Colonic mucosa (tissue), 4 donors: Measurements from ENCODE around the gene RBM20. TPM values are rescaled to one million over a fixed set of nuclear protein-coding genes. Genes with fewer than 3 reads are reported as not detected.

Experiments
- DNase-seq: peaks from one replicate; pipeline ENCODE4 v3.0.0-alpha.2; 2020
- H3K27ac ChIP-seq: fragments of 200-600 bp; one replicate; pipeline ENCODE4 v1.8.0; 2021
- H3K27me3 ChIP-seq: fragments of 200-600 bp; one replicate; pipeline ENCODE4 v1.8.0; 2021
- H3K36me3 ChIP-seq: fragments of 200-600 bp; one replicate; pipeline ENCODE4 v1.8.0; 2021
- H3K4me1 ChIP-seq: fragments of 200-600 bp; one replicate; pipeline ENCODE4 v1.8.0; 2021; ENCODE audit warnings: mild to moderate bottlenecking
- H3K4me3 ChIP-seq: fragments of 200-600 bp; one replicate; pipeline ENCODE4 v1.8.0; 2021
- H3K9ac ChIP-seq, 2 donors: one replicate each; pipeline ENCODE4 v1.7.0; 2013; ENCODE audit warnings: control low read depth in 2 of 2, low read depth in 2 of 2, low read length in 2 of 2
- H3K9me3 ChIP-seq: fragments of 200-600 bp; one replicate; pipeline ENCODE4 v1.8.0; 2021
- CTCF ChIP-seq: fragments of 200-600 bp; IDR thresholded peaks from one replicate; pipeline ENCODE4 v1.8.0; 2022; ENCODE audit warnings: antibody characterized with exemption, mild to moderate bottlenecking
- intact Hi-C: fragments of 100-400 bp; cut with DNase I; formaldehyde crosslinking; loops from one replicate; pipeline ENCODE4 v1.14.1; 2022
- total RNA-seq, 2 donors: library from RNA; stranded (reverse); fragmentation: NEBNext Ultra II Directional in 1 of 2; extraction: Animal tissue kit (Norgen Biotek cat#: 25700) in 1 of 2; gene quantifications; one replicate each; pipeline ENCODE4 v1.2.1, GENCODE V29; 2021
- donor health status: healthy.
- donor health status: DM: no; HTN: no; CAD: no.
- donor health status: DM: no; HTN: no; CAD: no.

Gene RBM20
- total RNA-seq, 2 donors from 2014 or later = 0.49 to 0.80 TPM

GRCh38 chr10:110706690-110707098, 62.6 kb downstream of the RBM20 start:
- Histone ChIP-seq H3K27ac (no peak overlapping the region), H3K9ac (no peak overlapping the region), H3K4me1 (no peaks in the 10 kb centered on the region), H3K27me3 (no peaks in the 10 kb centered on the region), H3K9me3 (no peaks in the 10 kb centered on the region), H3K4me3 (no peak overlapping the region), H3K36me3 (no peaks in the 10 kb centered on the region)
- intact Hi-C loops = no loop called here
- no peak for DNase-seq
- no peak for TF ChIP-seq CTCF

- no peak overlapping the region for H3K4me3 ChIP-seq
- no peaks in the 10 kb centered on the region for H3K9me3 ChIP-seq
- no peaks in the 10 kb centered on the region for H3K36me3 ChIP-seq
- H3K27me3 ChIP-seq = no peaks in the 10 kb centered on the region
- H3K4me1 ChIP-seq = no peaks in the 10 kb centered on the region
- intact Hi-C loops = no loop called here
- no peak for TF ChIP-seq CTCF
- no peak overlapping the region for H3K9ac ChIP-seq
- DNase-seq = no peak
- no peak overlapping the region for H3K27ac ChIP-seq
Observed at GRCh38 chr10:110708776-110709443, 64.8 kb downstream of the RBM20 start.

GRCh38 chr10:110709444-110709828, 65.3 kb downstream of the RBM20 start:
- H3K4me3 ChIP-seq = no peak overlapping the region
- H3K27ac ChIP-seq = no peak overlapping the region
- no peaks in the 10 kb centered on the region for H3K9me3 ChIP-seq
- no peaks in the 10 kb centered on the region for H3K27me3 ChIP-seq
- DNase-seq = no peak
- TF ChIP-seq CTCF = no peak
- intact Hi-C loops = no loop called here
- H3K4me1 ChIP-seq = no peaks in the 10 kb centered on the region
- H3K36me3 ChIP-seq = no peaks in the 10 kb centered on the region
- H3K9ac ChIP-seq = no peak overlapping the region

GRCh38 chr10:110709964-110710587, 65.9 kb downstream of the RBM20 start:
- Histone ChIP-seq H3K36me3 (no peaks in the 10 kb centered on the region), H3K27me3 (no peaks in the 10 kb centered on the region), H3K27ac (no peak overlapping the region), H3K9ac (no peak overlapping the region), H3K4me3 (no peak overlapping the region), H3K4me1 (no peaks in the 10 kb centered on the region), H3K9me3 (no peaks in the 10 kb centered on the region)
- no peak for DNase-seq
- TF ChIP-seq CTCF = no peak
- intact Hi-C loops = no loop called here

GRCh38 chr10:110710621-110711020, 66.5 kb downstream of the RBM20 start:
- H3K4me3 ChIP-seq = no peak overlapping the region
- no peaks in the 10 kb centered on the region for H3K9me3 ChIP-seq
- no peak for TF ChIP-seq CTCF
- no peaks in the 10 kb centered on the region for H3K27me3 ChIP-seq
- H3K27ac ChIP-seq = no peak overlapping the region
- DNase-seq = no peak
- no peaks in the 10 kb centered on the region for H3K36me3 ChIP-seq
- intact Hi-C loops = no loop called here
- H3K4me1 ChIP-seq = no peaks in the 10 kb centered on the region
- H3K9ac ChIP-seq = no peak overlapping the region
